HG03469 (cell line): ENCODE measurements around the gene SLC13A4.
"Not testable (repeated sequence)": the region's sequence is repeated elsewhere in the genome, so short reads cannot be mapped to it uniquely, and the experiment has no call there.

Experiments used
- ATAC-seq: cut with Tn5 transposase; IDR thresholded peaks from one replicate; pipeline ENCODE4 v1.9.1; 2021; ENCODE audit warnings: mild to moderate bottlenecking, moderate library complexity, moderate number of reproducible peaks; ENCODE audit not compliant: unreplicated experiment

The SLC13A4 gene

GRCh38 chr7:135753616-135754413, 25.8 kb upstream of the SLC13A4 start:
- ATAC-seq = no peak

GRCh38 chr7:135748770-135749169, 20.8 kb upstream of the SLC13A4 start, which contains the start of gene FAM180A:
Gene FAM180A, minus strand, starts transcription at chr7:135748813. Its CDS starts 233 bp downstream, at chr7:135748580.
- ATAC-seq = no peak

GRCh38 chr7:135747366-135747765, 19.4 kb upstream of the SLC13A4 start:
- ATAC-seq = no peak

GRCh38 chr7:135745703-135746312, 17.8 kb upstream of the SLC13A4 start:
- ATAC-seq = no peak

GRCh38 chr7:135744938-135745702, 17.1 kb upstream of the SLC13A4 start:
- ATAC-seq = no peak

GRCh38 chr7:135743907-135744731, 16.1 kb upstream of the SLC13A4 start:
- no peak for ATAC-seq

GRCh38 chr7:135742371-135742770, 14.4 kb upstream of the SLC13A4 start:
- ATAC-seq = no peak

- no peak for ATAC-seq
These were observed 13.9 kb upstream of the SLC13A4 start for GRCh38 chr7:135741905-135742304.

- ATAC-seq = no peak
These were observed 12.9 kb upstream of the SLC13A4 start for GRCh38 chr7:135740889-135741288.

GRCh38 chr7:135737306-135737647, 9.3 kb upstream of the SLC13A4 start:
- not testable (repeated sequence) for ATAC-seq

- no peak for ATAC-seq
These were observed 8.8 kb upstream of the SLC13A4 start for GRCh38 chr7:135736586-135737305.

- ATAC-seq = no peak
These were observed 6.3 kb upstream of the SLC13A4 start for GRCh38 chr7:135734343-135734689.

- no peak for ATAC-seq
These were observed 5.8 kb upstream of the SLC13A4 start for GRCh38 chr7:135733603-135734342.

- ATAC-seq = no peak
These were observed 3.1 kb upstream of the SLC13A4 start for GRCh38 chr7:135731131-135731530.

GRCh38 chr7:135729230-135729629, 1.2 kb upstream of the SLC13A4 start:
- ATAC-seq = no peak

GRCh38 chr7:135726911-135727673, 894 bp downstream of the SLC13A4 start:
- ATAC-seq = no peak

GRCh38 chr7:135726276-135726788, 1.7 kb downstream of the SLC13A4 start:
- ATAC-seq = no peak

GRCh38 chr7:135723411-135723810, 4.6 kb downstream of the SLC13A4 start:
- no peak for ATAC-seq
